Jurkat, Clone E6-1 (cell line): Measurements from ENCODE around the gene TNK1. TPM values are rescaled to one million over a fixed set of nuclear protein-coding genes. Genes with fewer than 3 reads are reported as not detected.
"Not testable (repeated sequence)": the region's sequence is repeated elsewhere in the genome, so short reads cannot be mapped to it uniquely, and the experiment has no call there.

Source experiments
- DNase-seq: peaks from one replicate; pipeline ENCODE4 v3.0.0-alpha.2; 2011; ENCODE audit warnings: low read depth, low spot score
- H3K4me3 ChIP-seq: 2 replicates; pipeline ENCODE4 v1.5.1; 2011; ENCODE audit warnings: mild to moderate bottlenecking, low read length, control low read depth, moderate library complexity
- polyA plus RNA-seq: library from polyadenylated mRNA; unstranded; fragments of >200 nt; gene quantifications from one replicate; pipeline ENCODE4 v1.2.1, GENCODE V29; 2012; ENCODE audit warnings: missing spikeins; ENCODE audit not compliant: insufficient read length, insufficient read depth

Gene TNK1
- 8.3 TPM for polyA plus RNA-seq

DNA sequence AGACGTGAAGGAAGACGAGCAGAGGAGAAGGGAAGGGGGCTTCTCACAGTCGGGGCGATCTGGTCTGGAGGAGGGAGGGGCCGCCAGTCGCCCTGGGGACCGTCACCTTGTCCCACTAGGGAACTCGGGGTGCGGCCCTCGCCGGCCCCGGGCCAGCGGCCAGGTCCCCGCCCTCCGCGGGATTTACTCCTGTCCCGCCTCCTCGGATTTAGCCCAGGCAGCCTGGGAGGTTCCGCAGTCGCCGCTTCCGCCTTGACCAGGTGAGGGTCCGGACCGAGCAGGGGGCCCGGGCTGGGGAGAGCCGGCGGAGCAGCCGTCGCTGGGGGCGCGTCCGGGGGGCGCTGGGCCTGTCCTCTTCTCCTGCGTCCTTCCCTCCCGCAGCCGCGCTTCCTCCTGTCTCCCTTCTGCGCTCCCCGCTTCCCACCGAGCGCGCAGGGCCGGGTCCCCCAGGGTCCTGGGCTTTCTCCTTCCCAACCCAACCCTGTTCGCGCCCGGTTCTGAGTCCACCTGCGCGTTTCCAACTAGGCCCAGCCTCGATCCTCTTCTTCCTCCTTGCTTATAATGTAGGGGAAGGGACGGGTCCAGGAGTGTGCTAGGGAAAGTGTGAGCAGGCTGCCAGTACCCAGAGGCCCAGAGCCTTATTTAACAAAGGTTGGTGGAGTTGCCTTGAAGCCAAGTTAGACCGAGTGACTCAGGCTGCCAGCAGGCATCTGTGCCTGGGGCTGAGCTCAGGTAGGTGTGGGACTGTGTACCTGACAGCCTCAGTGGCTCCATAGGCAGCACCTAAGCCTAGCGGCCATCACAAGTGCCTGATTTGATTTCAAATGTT lies at the start of gene TNK1:
Gene TNK1, plus strand, starts transcription at position 235 of the 829 bp plus-strand sequence. CDS start 1,838 bp downstream, outside the sequence.
- H3K4me3 ChIP-seq = no peak within 1 kb of the TSS
- DNase-seq = no peak

- DNase-seq = no peak
- H3K4me3 ChIP-seq = no peak overlapping the region
Observed at GRCh38 chr17:7332111-7332510, 48.8 kb upstream of the TNK1 start.

DNA sequence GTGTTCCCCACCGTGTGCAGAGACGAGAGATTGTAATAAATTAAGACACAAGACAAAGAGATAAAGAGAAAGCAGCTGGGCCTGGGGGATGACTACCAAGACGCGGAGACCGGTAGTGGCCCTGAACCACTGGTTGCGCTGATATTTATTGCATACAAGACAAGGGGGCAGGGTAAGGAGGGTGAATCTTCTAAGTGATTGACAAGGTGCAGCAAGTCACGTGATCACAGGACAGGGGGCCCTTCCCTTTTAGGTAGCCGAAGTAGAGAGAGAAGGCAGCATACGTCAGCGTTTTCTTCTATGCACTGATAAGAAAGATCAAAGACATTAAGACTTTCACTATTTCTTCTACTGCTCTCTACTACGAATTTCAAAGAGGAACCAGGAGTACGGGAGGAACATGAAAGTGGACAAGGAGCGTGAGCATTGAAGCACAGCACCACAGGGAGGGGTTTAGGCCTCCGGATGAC lies 48.3 kb upstream of the TNK1 start:
- not testable (repeated sequence) for DNase-seq, H3K4me3 ChIP-seq

DNA sequence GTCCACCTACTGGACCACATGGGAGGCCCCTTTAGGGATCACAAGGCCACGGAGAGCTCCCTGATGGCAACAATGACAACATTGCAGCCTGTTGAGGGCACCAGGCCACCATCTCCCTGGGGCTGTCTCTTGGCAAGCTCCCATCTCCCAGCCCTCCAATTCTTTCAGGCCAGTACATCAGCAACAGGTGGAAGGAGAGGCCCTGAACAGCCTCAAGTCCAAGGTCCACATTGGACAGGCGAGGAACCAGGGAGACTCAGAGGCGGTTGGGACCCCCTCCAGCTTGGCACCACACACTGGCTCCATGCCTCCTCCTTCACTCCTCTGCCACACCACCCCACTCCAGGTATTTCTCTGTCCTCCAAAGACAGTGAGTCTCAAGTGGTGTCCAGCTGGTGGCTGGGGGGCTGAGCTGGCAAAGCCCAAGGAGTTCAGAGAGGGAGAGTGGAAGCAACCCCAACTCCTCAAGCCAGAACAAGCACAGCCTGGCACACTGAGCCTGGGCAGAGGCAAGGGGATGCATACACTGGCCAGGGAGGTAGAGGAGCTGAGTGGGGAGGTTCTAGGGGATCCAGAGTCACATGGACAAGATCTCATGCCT lies 45.9 kb upstream of the TNK1 start:
- H3K4me3 ChIP-seq = no peak overlapping the region
- no peak for DNase-seq

- H3K4me3 ChIP-seq = peak overlapping the region; percentile 78
- not testable (repeated sequence) for DNase-seq
Observed at GRCh38 chr17:7335765-7336164, 45.1 kb upstream of the TNK1 start.

DNA sequence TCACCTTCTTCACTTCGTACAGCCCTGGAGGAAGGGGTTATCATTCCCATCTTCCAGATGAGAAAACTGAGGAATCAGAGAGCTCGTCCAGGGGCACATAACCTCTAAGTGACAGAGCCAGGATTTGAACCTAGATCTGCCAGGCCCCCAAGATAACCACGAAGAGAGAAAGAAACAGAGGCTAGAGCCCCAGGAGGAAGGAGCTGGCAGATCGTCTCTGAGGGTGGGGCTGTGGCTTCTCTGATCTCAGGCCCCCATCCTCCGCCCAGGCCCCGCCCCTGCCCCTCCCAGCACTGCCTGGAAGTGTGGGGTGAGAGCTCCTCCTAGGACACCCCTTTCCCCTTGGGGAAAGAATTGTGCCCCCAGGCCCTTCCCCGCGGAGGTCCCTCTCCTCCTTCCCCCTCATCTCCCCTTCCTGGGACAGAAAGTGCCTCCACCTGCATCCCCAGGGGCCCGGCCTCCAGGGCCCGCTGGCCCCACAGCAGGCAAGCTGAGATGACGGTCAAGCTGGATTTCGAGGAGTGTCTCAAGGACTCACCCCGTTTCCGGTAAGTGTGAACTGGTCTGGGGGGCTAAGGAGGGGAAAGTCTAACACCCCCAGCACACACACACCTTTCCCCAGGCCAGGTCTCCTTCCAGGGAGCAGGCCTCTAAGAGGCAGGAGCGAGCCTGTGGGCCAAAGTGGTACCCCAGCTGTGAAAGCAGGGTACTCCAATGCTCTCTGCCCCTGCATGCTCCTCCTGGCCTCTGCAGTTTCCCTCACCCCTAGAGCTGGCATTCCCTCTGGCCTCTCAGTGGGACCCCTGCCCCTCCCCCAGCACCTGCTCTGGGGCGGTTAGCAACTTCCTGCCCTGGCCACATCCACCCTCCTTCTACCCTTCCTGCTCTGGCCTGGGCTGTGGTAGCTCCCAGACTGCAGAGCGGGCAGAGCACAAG lies 44.4 kb upstream of the TNK1 start, which contains the start of gene ACAP1:
Gene ACAP1, plus strand, starts transcription at position 290 of the 936 bp plus-strand sequence. Its CDS starts 206 bp downstream, at position 496.
- peak; percentile 90 for DNase-seq

DNA sequence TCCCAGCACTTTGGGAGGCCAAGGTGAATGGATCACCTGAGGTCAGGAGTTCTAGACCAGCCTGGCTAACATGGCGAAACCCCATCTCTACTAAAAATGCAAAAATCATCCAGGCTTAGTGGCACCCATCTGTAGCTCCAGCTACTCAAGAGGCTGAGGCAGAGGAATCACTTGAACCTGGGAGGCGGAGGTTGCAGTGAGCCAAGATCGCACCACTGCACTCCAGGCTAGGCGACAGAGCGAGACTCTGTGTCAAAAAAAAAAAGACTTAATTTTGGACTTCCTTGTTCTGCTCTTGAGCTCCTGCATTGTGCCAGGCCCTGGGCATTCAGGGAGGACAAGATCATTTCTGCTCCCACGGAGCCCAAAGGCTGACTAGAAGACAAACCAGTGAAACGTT lies 43.3 kb upstream of the TNK1 start:
- not testable (repeated sequence) for DNase-seq
- peak overlapping the region; percentile 78 for H3K4me3 ChIP-seq

More for the DNA sequence above, 44.4 kb upstream of the TNK1 start, which contains the start of gene ACAP1:
- peak within 1 kb of the TSS; percentile 78 for H3K4me3 ChIP-seq

- H3K4me3 ChIP-seq = no peak overlapping the region
- DNase-seq = no peak
Observed at GRCh38 chr17:7340179-7340578, 40.7 kb upstream of the TNK1 start.

DNA sequence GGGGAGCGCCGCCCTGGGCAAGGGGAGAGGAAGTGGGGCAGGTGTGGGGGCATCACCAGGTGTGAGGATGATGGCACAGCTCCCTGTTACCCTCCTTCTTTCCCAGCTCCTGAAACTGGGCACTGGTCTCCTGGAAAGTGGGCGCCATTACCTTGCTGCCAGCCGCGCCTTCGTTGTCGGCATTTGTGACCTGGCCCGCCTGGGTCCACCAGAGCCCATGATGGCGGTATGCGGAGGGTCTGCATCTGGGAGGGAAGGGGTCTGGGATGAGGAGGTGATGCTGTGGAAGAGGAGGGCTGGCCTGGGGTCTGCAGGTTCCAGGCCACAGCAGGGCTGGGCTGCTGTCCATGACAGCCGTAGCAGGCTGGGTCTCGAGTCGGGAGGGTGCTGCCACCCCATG lies 39.0 kb upstream of the TNK1 start:
- no peak for DNase-seq
- no peak overlapping the region for H3K4me3 ChIP-seq

- no peak overlapping the region for H3K4me3 ChIP-seq
- DNase-seq = no peak
Observed at GRCh38 chr17:7343250-7343649, 37.6 kb upstream of the TNK1 start.

DNA sequence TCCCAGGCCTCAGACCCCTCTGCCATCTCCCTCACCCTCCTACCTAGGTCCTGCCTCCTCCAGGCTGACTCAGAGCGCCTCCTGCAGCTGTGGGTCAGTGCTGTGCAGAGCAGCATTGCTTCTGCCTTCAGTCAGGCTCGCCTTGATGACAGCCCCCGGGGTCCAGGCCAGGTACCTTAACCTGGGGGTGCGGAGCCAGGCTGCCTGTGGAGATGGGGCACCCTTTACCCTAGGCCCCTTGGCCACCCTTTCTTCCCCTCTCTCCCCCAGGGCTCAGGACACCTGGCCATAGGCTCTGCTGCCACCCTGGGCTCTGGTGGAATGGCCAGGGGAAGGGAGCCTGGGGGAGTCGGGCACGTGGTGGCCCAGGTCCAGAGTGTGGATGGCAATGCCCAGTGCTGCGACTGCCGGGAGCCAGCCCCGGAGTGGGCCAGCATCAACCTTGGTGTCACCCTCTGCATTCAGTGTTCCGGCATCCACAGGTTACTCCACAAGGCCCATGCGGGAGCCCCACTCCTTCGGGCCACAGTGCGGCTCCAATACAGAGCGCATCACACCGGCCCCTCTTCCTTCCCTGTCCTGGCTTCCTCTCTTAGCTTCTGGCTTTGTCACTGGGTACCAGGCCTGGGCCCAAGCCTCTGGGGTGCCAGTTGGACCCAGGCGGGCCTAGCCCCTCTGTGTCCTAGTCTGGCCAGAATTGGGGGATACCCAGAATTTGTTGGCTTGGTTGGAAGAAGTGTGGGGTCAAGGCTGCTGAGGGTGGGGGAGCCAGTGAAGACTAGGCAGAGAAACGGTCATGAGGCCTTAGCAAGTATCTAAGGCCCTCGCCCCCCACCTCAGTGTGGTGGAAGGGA lies 33.9 kb upstream of the TNK1 start:
- DNase-seq = no peak
- no peak overlapping the region for H3K4me3 ChIP-seq

DNA sequence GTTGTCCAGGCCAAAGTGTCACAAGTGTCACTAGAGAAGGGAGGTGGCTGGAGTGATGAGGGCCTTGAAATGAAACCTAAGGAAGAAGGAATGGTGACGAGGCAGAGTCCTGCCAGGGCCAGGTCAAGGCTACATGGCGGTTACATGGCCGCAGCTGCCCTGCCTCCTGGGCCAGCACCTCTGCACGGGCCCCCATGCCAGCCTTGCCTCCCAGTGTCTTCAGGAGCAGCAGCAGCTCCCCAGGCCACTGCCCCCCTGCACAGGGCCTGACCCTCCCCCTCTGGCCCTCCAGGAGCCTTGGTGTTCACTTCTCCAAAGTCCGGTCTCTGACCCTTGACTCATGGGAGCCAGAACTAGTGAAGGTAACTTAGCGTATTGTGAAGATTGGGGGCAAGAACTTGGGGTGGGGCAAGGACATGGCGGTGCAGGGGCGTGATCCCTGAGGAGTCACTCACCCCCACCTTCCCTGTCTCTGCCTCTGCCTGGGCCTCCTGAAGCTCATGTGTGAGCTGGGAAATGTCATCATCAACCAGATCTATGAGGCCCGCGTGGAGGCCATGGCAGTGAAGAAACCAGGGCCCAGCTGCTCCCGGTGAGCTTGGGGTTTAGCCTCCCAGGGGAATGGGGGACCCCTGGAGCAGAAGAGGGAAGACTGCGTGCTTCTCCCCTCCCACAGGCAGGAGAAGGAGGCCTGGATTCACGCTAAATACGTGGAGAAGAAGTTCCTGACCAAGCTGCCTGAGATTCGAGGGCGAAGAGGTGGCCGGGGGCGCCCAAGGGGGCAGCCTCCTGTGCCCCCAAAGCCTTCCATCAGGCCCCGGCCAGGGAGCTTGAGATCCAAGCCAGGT lies 33.0 kb upstream of the TNK1 start:
- H3K4me3 ChIP-seq = no peak overlapping the region
- DNase-seq = no peak

- H3K4me3 ChIP-seq = no peak overlapping the region
- no peak for DNase-seq
Observed at GRCh38 chr17:7348478-7349242, 32.2 kb upstream of the TNK1 start.

DNA sequence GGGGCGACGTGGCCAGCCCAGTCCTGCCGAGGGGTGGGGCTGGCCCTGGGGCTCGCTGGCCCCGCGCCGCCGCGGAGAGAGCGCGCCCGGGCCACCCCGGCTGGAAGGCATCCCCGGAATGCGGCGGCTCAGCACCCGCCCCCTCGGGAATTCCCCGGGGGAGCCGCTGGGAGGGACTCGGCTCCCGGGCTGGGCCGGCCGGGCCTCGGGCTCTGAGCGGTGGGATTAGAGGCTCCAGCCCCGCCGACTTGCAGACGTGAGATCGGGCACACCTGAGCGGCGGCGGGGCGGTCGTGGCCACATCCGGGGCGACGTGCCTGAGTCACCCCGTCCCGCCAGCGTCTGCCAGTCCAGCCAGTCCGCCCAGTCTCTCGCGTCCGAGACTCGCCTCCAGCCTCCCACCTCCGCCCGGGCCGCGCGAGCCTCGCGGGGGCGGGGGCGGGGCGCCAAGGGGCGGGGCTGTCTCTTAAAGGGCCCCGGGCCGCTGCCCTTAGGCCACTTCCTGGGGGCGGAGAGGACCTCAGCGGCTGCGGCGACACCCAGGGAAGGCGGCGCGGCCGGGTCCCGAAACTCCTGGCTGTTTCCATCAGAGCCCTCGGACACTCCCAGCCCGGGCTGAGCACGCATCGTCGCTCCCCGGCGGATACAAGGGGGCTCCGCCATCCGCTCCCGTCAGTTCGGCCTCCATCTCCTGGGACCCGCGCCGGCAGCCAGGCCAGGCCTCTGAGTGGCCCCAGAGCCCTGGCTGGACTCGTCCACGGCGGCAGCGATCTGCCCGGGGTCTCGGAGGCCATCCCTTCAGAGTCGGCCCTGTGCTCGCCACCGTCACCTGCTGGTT lies 29.0 kb upstream of the TNK1 start, which contains the start of gene KCTD11:
Gene KCTD11, plus strand, starts transcription at position 498 of the 838 bp plus-strand sequence.
- DNase-seq = no peak
- no peak within 1 kb of the TSS for H3K4me3 ChIP-seq

DNA sequence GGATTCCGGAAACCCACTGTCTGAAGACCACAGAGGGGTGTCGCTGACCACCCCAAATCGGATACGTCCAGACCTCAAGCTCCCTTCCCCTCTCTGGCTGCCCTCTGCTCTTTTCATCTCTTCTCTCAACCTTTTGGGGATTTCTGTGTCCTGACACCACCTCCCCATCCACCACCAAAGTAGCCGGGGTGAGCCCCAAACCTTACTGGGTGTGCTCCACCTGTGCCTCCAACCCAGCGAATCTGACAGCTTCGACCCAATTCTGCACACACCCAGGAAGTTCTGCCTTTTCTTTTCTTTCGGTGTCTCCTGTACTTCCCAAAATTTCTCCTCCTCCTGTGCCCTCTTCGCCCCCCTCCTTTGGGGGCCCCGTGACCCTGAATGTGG lies 28.4 kb upstream of the TNK1 start:
- no peak for DNase-seq
- H3K4me3 ChIP-seq = no peak overlapping the region
